LoVo (cell line): ENCODE results near the gene SLC3A2.
A peak's percentile ranks its signal among the peaks of the same experiment; 100 is the strongest.

Source experiments
- DNase-seq: peaks from one replicate; pipeline ENCODE4 v3.0.0-alpha.2; 2016; ENCODE audit warnings: low spot score

Gene SLC3A2

DNA sequence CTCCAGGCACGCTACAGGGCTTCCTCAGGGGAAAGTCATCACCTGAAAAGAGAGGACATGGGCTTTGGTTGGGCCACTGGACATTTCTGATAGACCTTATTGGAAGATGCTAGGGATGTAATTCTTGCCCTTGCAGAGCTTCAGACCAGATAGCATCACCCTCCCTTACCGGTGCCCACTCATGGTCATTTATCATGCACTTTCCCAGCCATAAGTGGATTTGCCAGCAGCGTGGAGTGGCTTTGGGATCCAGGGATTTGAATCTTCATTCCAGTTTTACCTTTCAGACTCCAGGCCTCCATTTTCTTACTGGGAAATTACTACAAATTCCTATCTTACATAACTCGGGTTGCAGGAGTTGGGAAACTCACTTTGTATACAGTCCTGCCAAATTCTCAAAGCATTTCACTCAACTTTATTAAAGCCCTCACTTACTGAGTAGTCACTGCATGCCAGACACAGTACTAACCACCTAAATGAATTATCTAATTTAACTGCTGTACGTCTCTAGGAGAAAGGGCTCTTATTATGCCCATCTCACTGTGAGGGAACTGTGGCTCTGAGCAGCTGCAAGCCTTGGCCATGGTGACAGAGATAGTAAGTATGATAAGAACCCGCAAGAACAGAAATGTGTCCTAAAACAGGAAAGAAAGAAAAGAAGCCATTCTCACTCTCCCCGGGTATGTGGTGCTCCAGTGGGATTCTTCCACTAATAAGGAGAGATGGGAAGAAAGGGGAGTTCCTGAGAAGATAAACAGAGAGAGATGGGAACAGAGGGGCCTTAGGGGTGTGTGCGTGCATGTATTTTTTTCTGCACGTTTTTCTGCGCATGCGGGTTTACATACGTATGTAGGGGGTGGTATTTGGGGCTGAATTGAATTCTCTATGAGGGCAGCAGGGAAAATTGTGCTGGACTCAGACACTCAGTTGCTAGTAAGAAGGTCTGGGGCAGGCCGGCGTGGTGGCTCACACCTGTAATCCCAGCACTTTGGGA, 30.7 kb downstream of the SLC3A2 start:
- no peak for DNase-seq

DNA sequence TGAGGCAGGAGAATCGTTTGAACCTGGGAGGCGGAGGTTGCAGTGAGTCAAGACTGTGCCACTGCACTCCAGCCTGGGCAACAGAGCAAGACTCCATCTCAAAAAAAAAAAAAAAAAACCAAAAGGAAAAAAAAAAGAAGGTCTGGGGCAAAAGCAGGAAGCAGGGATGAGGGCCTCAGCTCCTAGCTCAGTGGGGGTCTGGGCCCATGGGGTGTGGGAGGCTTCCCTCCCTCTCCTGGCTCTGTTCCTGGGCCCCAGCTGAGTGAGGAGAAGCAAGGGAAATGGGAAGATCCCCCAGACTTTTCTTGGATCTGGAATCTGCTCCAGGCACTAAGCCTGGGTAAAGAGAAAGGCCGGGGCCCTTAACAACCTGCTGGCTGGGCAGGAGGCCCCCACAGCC, 31.6 kb downstream of the SLC3A2 start:
- DNase-seq, result no peak

DNA sequence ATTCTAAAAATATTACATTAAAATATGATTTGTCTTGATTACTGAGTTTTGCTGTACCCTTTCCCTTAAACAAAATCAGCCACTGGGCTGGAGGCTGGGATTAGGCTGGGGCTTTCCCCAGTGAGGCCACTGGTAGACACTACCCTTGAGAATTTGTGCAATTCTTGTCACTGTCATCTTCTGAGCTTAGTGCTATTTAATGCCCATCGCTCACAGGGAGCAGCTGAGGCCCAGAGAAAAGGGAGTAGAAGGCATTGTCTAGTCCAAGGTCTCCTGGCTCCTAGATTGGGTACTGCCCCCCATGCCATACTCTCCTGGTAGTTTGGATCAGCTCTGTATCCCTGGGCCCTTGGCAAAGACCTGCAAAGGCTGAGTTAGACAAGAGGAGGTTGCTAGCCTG, 33.7 kb downstream of the SLC3A2 start:
- no peak for DNase-seq

DNA sequence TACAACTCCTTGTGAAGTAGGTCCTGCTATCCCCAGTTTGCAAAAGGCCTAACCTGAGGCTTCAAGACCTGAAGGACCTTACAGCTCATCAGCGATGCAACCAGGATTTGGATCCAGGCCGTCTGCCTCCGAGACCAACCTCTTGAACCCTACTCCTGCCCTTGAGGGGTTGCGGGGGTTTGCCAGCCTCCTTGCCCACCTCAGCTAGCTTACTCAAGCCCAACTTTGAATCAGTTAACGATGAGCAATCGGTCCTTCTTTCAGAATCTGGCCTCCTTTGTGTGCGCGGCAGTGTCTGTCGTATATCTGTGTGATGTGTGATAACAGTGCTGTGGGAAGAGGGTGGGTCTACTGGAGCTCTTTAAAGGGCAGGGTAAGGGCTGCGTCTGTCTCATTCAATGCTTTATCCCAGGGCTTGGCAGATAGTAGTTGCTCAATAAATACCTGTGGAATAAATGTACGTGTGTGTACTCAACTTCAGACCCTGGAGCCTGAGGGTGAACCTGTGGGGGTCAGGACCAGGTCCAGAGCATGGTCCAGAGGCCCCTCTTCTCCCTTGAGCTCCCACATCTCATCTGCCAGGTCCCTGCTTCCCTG, 37.3 kb downstream of the SLC3A2 start:
- no peak for DNase-seq

DNA sequence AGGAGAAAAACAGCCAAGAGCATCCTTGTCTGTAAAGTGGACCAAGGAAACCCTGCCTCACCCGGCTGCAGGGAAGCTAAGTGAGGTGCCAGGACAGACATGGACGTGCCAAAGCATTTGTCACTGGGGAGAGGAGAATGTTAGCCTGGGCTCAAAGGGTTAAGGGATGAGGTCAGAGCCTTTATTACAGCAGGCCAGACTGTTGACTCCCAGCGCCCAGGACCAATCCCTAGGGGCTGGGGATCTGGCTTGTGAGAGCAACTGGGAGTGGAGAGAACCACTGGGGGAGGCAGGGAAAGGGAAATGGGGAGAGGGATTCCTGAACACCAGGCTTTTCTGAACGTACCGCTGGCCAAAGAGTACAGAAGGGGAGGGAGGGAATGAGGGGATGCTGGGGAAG, 37.8 kb downstream of the SLC3A2 start:
- DNase-seq, result no peak

DNA sequence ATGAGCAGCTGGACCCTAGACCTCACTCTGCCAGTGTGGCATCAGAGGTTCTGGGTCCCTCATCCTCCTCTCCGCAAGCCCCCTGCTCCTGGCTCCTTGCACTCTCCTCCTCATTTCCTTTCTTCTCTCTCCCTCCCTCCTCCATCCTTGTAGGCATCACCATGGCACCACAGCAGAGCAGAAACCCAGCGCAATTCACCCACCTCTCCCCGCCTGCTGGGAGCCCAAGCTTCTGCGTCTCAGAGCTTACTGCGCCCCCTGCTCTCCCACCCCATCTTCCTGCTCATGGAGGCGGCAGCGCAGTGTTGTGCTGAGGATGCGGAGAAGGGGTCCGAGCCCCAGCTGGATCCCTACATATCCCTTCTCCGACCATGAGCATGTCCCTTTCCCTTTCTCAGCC, 38.8 kb downstream of the SLC3A2 start:
- DNase-seq, result no peak

DNA sequence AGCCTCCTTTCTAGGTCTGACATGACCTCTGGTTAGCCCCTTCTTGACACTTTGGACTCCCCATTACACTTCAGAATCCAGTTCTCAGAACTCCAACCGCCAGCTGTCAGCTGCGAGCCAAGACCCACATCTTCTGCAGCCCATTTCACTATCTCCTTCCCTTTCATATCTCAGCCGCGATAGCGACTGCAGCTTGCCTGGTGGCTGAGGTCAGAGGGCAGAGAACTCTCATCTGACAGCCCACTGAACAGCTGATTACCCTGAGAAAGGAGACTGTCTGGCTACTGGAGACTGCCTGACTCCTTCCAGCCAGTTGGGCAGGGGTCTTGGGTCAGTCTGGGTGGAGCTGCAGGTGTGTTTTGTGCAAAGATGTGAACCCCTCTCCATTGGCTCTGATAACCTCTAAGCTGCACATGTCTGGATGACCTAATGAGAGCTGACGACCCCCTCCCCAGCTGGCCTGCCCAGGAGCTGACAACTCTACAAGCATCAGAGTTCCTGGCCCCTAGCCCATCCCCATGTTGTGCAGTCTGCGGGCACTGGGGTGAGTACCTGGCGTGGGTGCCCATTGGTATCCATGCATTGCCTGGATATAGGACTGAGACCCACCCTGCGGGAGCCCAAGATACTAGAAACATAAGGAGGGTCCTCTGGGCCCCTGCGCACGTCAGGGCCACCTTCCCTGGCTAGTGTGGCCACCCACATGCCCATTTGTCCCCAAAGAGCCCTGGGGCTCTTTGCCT, 39.4 kb downstream of the SLC3A2 start:
- DNase-seq, result no peak

DNA sequence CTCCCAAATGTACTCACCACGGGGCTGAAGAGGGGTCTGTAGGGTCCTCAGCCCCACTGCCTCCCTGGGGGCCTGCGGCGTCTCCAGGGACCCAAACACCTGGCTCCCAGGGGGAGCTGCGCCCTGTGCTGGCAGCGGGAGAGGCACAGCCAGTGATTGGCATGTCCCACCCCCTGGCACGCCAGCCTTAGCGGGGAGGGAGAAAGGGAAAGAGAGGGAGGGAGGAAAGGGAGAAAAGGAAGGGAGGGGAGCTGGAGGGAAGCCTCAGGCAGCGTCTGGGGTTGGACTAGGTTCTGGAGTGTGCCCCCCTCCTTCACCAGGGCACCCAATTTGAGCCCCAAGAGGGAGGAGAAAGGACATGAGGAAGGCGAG, 40.5 kb downstream of the SLC3A2 start, which contains the start of gene CHRM1:
TSS of gene CHRM1 (minus strand) at position 163 of the 372 bp plus-strand sequence. CDS start 10,263 bp downstream, outside the sequence.
- no peak for DNase-seq

DNA sequence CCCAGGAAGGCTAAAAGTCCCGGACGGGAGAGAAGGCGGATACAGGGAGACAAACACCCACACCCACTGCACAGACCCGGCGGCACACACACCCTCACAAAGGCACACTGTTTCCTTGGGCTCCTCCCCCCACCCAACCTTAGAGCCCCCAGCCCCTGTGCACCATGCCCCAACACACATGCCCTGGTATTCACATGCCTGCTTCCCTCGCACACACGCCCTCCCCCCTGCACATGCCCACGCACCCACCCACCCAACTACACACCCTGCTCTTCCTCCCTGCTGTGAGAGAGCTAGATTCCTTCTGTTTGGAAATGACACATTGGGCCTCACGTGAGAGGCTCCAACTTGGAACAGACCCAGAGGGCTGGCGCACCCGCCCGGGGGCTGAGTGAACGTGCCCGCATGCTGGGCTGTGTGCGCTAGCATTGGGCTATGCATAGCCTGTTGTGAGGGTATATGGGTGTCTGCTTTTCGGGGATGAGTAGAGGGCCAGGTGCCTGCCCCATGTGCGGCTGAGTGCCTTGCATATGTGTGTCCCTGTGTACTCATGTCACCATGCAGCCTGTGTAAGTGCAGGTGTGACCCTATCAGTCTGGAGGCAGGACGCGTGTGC, 41.0 kb downstream of the SLC3A2 start:
- peak; percentile 19 for DNase-seq

DNA sequence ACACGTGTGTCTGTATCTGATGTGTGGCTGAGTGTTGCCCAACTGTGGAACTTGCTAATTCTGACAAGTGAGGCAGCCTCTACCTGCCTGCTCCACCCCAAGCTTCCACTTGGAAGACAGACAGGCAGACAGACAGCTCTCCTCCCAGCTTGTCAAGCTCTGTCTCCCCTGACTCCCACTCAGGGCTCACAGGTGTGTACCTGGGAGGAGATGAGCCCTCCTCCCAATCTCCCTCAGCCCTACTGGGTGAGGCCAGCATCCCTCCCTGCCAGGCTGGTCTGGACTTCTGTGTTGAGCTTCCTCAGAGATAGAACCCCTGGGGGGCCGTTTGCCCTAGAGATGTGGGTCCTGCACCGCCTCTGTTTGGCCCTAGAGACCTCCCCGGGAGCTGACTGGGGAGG, 41.5 kb downstream of the SLC3A2 start:
- no peak for DNase-seq

DNA sequence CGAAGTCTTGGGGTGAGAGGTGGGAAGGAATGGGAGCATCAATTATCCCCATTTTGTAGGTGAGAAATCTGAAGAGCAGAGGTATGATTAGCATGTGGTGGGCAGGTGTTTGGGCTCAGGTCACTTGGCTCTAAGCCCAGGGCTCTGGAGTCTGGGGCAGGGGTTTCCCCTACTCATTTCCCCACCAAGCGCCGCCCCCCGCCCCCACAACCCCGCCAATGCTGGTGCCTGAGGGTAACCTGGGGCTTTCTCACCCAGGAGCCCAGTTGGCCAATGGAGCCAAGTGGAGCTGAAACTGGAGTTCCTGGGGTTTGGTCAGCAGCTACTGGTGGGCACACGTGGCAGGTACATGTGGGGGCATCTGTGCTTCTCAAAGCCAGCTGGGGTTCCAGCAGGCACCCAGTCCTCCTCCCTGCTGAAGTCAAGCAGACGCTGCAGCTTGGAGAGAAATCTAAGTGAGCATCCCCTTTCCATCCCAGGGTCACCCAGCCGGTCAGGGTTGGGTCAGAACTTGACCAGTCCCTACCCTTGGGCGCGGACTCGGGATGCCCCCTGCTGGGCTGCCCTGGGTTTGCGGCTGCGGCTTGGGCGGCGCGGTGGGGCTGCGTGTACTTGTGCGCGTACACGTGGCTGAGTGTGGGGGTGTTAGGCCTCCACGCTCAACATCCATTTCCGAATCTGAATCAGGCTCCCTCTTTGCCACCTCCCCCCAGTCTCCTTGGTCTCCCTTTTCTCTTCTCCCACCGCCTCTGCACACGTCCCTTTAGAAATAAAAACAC, 42.1 kb downstream of the SLC3A2 start:
- DNase-seq, result no peak

DNA sequence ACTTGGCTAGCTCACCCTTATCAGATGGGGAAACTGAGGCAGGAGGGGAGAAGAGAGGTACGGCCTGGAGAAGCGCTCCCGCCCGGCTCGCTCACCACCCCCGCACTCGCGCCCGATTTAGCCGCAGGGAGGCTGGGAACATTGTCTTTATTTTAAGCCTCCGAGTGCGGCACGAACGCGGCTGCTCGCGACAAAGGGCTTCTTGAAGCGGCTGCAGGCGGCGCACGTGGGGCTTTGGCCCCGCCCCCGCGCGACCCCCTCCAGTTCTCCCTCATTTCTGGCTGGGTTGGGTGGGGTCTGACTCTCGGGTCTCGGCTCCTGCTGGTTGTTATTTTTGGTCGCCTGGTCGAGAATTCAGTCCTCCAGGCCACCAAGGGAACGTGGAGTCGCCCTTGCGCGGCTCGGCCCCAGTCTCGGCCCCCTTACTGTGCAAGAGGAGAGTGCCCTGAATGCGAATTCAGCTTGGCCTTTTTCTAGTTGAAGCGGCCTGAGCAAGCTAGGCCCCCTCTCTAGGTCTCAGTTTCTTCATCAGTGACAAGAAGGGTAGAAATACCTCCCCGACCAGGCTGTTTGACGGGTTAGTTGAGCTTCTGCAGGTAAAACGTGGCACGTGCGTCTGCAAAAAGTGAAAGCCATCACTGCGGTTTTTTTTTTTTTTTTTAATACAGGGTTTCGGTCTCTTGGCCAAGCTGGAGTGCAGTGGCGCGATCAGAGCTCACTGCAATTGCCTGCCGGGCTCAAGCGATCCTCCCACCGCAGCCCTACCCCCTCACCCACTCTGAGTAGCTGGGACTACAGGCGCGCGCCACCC, 43.1 kb downstream of the SLC3A2 start:
- no peak for DNase-seq

DNA sequence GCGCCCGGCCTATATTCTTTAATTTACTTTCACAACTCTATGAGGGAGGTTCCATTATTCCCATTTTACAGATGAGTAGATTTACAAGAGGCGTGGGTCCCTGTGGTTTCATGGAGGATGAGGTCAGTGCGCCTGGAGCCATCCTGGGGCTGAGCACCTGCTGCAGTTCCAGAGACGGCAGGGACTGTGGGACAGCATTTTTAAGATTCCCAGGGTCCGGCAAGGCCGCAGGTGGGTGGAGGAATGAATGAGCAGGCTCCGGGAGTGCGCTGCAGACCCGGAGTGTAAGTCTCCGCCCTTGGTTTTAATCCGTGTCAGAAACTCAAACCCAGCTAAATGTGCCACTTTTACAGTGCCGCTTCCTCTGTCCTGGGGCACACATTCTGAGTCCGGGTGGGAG, 44.6 kb downstream of the SLC3A2 start:
- no peak for DNase-seq

DNA sequence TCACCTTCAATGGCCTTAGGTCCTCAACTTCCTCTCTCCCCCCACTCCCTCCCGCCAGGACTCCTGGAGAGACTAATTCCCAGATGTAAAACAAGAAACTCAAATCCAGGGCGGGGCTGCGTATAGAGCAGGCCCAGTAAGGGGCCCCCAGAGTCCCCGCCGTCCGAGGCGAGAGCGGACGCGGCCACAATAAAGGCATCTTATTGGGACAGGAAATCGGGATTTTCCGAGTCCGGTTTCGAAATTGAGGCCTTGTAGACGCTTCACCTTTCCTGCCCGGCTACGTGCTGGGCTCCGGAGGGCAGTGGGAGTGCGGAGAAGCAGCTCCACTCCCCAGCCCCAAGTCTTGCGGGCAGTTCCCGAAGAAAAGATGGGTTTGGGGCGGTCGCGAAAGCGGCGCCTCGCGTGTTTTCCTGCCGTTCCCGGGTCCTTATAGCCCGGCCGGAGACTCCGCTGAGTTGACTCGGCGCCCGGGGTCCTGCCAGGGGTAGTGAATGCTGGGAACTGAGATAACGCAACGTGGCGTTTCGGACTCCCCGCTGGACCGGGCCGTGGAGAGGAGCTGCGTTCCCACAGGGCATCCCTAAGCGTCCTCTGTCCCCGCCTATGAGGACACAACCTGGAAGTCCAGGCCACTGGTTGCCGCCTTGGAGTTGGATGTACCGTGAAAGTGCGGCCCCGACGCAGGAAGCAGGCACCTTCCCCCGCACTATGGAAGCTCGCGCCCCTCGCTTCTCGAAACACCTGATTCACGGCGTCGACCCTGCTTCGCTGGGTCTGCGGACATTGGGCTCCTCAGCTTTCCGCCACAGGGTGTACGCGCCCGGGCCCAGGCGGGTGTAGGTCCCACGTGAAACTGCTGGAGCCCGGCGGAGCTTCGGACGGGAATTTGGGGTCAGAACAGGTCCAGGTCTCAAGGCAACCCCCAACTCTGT, 45.3 kb downstream of the SLC3A2 start:
- no peak for DNase-seq

DNA sequence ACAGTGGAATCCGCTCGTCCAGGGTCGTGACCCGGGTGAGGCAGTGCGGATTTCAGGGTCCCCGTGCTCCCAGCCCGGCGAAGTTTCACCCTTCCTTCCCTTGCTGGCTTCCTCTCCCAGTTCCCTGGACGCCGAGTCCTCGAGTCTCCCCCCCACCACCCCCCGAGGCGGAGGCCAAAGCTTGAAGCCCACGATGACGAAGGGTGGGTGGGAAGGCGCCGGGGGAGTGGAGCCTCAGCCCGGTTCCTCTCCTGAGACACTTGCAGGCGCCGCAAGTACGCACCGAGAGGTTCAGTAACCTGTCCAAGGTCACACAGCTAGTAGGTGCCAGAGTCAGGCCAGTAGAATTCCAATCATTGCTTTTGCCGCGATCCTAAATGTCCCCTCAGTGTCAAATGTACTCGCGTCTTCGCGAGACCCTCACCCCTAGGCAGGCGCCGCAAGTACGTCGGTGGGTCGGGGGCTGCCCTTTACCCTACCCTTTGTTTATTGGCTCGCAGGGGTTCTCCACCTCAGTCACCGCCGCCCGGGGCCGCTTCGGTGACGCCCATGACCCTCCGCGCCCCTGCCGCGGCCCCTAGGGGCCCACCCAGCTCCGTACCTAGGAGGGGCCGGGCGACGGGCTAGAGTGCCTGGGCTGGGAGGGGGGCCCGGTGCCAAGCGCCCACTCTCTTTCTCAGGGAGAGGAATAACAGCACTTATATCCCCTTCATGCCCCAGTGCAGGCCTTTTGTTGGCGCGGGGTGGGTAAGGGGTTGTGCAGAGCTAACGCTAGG, 46.2 kb downstream of the SLC3A2 start:
- DNase-seq, result no peak

DNA sequence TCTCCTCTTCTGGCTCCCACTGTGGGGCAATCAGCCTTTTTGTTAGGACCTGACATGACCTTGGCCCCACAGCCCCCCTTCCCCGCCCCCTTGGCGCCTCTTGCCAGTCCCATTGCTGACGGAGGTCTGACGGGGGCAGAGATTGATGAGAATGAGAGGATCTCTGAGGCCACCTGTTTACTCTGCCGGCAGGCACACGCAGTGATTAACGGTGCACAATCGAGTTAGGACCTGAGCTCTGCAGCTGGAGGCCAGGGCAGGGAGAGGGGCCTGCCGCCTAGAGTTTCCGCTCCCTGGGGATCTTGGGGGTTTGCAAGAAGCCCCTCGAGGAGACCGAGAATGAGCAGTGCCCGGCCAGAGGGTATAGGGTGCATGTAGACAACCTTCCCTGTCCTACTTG, 47.3 kb downstream of the SLC3A2 start:
- no peak for DNase-seq

DNA sequence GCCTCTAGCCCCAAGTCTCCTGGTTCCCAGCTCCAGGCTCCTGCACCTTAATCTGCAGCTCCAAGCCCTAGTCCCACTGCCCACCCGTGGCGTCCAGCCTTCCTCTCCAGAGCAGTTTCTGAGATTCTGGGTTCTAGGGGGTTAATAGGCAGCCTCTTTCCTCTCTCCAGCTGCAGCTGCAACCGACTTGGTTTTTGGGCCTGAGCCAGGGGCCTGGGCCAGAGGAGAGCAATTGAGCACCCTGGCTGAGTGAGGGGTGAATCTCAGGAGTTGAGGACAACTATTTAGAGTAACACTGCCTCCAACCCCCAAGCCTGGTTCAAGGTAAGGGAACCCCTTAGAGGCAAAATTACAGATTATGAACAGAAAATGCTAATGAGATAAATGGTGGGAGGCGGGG, 49.5 kb downstream of the SLC3A2 start:
- no peak for DNase-seq

DNA sequence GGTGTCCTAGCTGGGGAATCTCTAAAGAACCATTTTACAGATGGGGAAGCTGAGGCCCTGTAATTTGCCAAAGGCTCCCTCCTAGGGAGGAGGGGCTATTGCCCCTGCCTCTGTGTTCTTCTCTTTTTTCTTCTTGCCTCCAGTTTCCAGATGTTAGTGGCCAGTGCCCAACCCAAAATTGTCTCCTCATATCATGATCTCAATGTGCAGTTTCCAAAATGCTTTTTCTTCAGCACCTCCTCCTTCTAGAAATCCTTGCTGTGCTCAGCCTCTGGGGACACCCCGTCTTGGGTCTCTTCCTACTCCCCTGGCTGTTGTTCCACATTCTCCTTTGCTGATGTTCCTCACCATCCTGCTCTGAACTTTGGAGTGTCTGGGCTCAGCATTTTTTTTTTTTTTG, 50.0 kb downstream of the SLC3A2 start:
- DNase-seq, result no peak
